ENCODE data around the gene MVK. TPM values are rescaled to one million over a fixed set of nuclear protein-coding genes. Genes with fewer than 3 reads are reported as not detected.

MVK gene
- polyA plus RNA-seq, 1 of the 3 experiments (the other 2 are of a cell fraction) = 7.0 TPM

DNA sequence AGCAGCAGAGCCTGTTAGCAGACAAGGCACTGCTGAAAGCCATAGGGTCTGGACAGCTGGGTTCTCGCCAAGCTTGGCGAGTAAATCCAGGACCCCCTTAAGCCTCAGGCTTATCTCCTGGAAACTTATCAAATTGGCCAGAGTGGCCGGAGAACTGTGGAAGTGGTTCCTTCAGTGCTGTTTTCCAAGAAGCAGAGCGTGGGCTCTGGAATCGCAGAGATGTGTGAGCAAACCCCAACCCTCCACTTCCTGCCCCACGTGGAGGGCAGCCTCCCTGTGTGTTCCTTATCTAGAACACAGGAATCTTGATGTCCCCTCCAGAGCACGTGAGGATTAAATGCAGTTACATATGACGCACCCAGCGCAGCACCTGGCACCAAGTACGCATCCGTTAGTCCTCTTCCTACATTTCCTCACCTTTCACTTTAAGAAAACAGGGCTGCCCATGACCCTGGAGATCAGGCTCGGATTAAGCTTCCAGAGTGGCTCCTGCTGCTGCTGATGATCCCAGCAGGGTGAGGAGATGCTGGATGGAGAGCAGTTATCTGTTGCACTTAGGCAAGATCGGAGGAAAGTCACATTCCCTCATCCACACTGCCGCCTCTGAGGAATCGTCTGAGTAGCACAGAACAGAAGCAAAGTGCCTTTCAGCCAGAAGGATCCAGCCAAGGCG, 35.3 kb upstream of the MVK start (continued):
- TF ChIP-seq, protein P1, sequence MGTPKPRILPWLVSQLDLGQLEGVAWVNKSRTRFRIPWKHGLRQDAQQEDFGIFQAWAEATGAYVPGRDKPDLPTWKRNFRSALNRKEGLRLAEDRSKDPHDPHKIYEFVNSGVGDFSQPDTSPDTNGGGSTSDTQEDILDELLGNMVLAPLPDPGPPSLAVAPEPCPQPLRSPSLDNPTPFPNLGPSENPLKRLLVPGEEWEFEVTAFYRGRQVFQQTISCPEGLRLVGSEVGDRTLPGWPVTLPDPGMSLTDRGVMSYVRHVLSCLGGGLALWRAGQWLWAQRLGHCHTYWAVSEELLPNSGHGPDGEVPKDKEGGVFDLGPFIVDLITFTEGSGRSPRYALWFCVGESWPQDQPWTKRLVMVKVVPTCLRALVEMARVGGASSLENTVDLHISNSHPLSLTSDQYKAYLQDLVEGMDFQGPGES (IDR thresholded peaks at IDR 0.05; ENCODE audit: low read depth, low read length) = no peak
- TF ChIP-seq, protein P2, sequence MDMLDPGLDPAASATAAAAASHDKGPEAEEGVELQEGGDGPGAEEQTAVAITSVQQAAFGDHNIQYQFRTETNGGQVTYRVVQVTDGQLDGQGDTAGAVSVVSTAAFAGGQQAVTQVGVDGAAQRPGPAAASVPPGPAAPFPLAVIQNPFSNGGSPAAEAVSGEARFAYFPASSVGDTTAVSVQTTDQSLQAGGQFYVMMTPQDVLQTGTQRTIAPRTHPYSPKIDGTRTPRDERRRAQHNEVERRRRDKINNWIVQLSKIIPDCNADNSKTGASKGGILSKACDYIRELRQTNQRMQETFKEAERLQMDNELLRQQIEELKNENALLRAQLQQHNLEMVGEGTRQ (IDR thresholded peaks at IDR 0.05; ENCODE audit: borderline replicate concordance, low read depth, low read length) = no peak

DNA sequence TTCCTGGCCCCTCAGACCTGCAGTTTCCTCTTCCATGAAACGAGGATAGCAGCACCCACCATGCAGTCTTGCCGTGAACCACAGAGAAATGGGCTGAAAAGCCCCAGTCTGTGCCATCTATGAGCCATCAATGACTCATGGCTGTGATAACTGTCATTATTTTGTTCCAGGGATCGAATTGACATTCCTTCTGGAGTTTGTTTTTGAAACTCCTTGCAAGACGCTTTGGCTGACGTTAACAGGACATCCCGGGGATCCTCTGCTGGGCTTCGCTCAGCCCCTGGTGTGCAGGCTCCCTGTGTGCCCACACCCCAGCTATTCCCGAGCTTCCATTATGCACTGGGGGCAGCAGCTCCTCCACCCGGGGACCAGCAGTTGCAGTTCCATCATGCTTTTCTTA, 34.1 kb upstream of the MVK start:
- H3K27ac ChIP-seq (ENCODE audit: low read depth in 2 of 2, low read length in 1 of 2) = peak overlapping the region in 1 of 2 experiments; percentile 51; a peak in 1 of 4 replicates
- no peaks in the 10 kb centered on the region for H3K9me3 ChIP-seq
- peaks cover 6 to 70% of the 10 kb centered on the region in 2 experiments; a peak in 3 of 4 replicates for H3K4me1 ChIP-seq (ENCODE audit: control insufficient read depth in 1 of 2, insufficient read depth in 2 of 2, low read depth in 1 of 2, low read length in 1 of 2)
- no peak overlapping the region for H3K4me2 ChIP-seq
- 35% methylated on average over 9 of the region's 9 CpGs for WGBS (ENCODE audit: low lambda C conversion rate)
- no peak overlapping the region for H3K9ac ChIP-seq
- no peaks in the 10 kb centered on the region for H3K27me3 ChIP-seq (ENCODE audit: insufficient read depth)
- H3K4me3 ChIP-seq (ENCODE audit: low read depth in 2 of 2, low read length in 1 of 2) = no peak overlapping the region
- no peak overlapping the region for H2AFZ ChIP-seq (ENCODE audit: low read depth)
- ChIA-PET POLR2A (interaction anchor here (1.1 kb wide), 1 partner anchor 17 kb away, joined by 4 read pairs; no protein-coding TSS in a partner anchor), CTCF (interaction anchor here (0.6 to 2.4 kb wide), 5 partner anchors 20 to 739 kb away, joined by 3 to 7 read pairs (median 3); no protein-coding TSS in a partner anchor)
- no peaks in the 10 kb centered on the region for H3K9me2 ChIP-seq
- H4K20me1 ChIP-seq (ENCODE audit: insufficient read depth) = no peaks in the 10 kb centered on the region
- no peak for DNase-seq
- no peaks in the 10 kb centered on the region for H3F3A ChIP-seq (replicated peaks; ENCODE audit: insufficient read depth)
- TF ChIP-seq, protein P3, sequence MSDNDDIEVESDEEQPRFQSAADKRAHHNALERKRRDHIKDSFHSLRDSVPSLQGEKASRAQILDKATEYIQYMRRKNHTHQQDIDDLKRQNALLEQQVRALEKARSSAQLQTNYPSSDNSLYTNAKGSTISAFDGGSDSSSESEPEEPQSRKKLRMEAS (IDR thresholded peaks at IDR 0.05; ENCODE audit: low read depth) = no peak
- TF ChIP-seq TEAD4 (IDR thresholded peaks at IDR 0.05; ENCODE audit: borderline replicate concordance, insufficient read depth) (no peak), FOSL2 (IDR thresholded peaks at IDR 0.05; ENCODE audit: borderline replicate concordance, low read depth) (peak; percentile 47; the same call in 1 of the 2 replicates), RFX5 (IDR thresholded peaks at IDR 0.05; ENCODE audit: low read length) (no peak), FOXM1 (IDR thresholded peaks at IDR 0.05; ENCODE audit: low read depth) (no peak), NFIC (IDR thresholded peaks at IDR 0.05; ENCODE audit: borderline replicate concordance) (no peak)
- TF ChIP-seq, protein P4, sequence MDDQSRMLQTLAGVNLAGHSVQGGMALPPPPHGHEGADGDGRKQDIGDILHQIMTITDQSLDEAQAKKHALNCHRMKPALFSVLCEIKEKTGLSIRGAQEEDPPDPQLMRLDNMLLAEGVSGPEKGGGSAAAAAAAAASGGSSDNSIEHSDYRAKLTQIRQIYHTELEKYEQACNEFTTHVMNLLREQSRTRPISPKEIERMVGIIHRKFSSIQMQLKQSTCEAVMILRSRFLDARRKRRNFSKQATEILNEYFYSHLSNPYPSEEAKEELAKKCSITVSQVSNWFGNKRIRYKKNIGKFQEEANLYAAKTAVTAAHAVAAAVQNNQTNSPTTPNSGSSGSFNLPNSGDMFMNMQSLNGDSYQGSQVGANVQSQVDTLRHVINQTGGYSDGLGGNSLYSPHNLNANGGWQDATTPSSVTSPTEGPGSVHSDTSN (IDR thresholded peaks at IDR 0.05) = peak; percentile 22; the same call in 1 of the 2 replicates
- no peaks in the 10 kb centered on the region for H3K79me2 ChIP-seq (ENCODE audit: insufficient read depth)
- H3K36me3 ChIP-seq (replicated peaks in 1 of 2; ENCODE audit: control insufficient read depth in 1 of 2, insufficient read depth in 2 of 2, low read length in 1 of 2) = peaks cover 0 to 4% of the 10 kb centered on the region in 2 experiments
